HepG2 (cell line): ENCODE measurements around the gene GDAP1L1. TPM values are rescaled to one million over a fixed set of nuclear protein-coding genes. Genes with fewer than 3 reads are reported as not detected.

Experiments
- ATAC-seq: fragments of 200-7000 bp; cut with Tn5 transposase; 3 replicates; pipeline ENCODE4 v1.9.1; 2020; ENCODE audit warnings: mild to moderate bottlenecking, moderate library complexity
- BruUV-seq: library from RNA; stranded (reverse); fragments of 400-500 nt; replicated peaks from 2 replicates; lab custom pipeline; 2021; lab: Mats Ljungman, UMichigan
- CTCF ChIA-PET: fragments of 300-600 bp; formaldehyde crosslinking; extraction: SDS; loops from one replicate; lab custom pipeline; 2021; ENCODE audit warnings: low total read pairs, inconsistent platforms, low intra/inter-chr PET ratio; lab: Yijun Ruan, JAX
- POLR2A ChIA-PET: fragments of 350-600 bp; sonication (Branson Sonifier 250); formaldehyde crosslinking; loops from one replicate; lab custom pipeline; 2020; ENCODE audit warnings: antibody characterized with exemption, inconsistent platforms; lab: Yijun Ruan, JAX
- DNase-seq: peaks from one replicate; pipeline ENCODE4 v3.0.0-alpha.2; 2015; ENCODE audit warnings: low spot score
- FAIRE-seq: peaks from 3 replicates; lab custom pipeline; 2011; peaks lifted over from hg19 to GRCh38; lab: Jason Lieb, UNC
- H2AFZ ChIP-seq: one replicate; pipeline ENCODE4 v1.6.1; 2011; ENCODE audit warnings: low read length, inconsistent platforms
- H3K27ac ChIP-seq: fragments of 300-600 bp; 3 replicates; pipeline ENCODE4 v1.8.0; 2011; ENCODE audit warnings: mixed run types, mild to moderate bottlenecking, mixed read lengths, low read length, inconsistent platforms; ENCODE audit not compliant: insufficient read depth; ENCODE audit errors: extremely low read length
- H3K27me3 ChIP-seq, 2 experiments: fragments of 200-600 bp in 1 of 2; 2 replicates in 1 of 2; 3 replicates in 1 of 2; pipeline versions ENCODE4 v1.6.0 to v1.8.0; 2011; ENCODE audit warnings: low read length in 2 of 2, mild to moderate bottlenecking in 2 of 2, moderate library complexity in 2 of 2, inconsistent platforms in 1 of 2; ENCODE audit not compliant: insufficient read depth in 2 of 2, control insufficient read depth in 1 of 2
- H3K36me3 ChIP-seq, 2 experiments: fragments of 200-600 bp in 1 of 2; replicated peaks in 1 of 2; 2 replicates in 1 of 2; 3 replicates in 1 of 2; pipeline versions ENCODE4 v1.5.1 to v1.8.0; 2011; ENCODE audit warnings: low read length in 2 of 2, inconsistent platforms in 1 of 2; ENCODE audit not compliant: insufficient read depth in 2 of 2, control insufficient read depth in 1 of 2
- H3K4me1 ChIP-seq: 2 replicates; pipeline ENCODE4 v1.5.1; 2012; ENCODE audit warnings: low read length, inconsistent platforms; ENCODE audit not compliant: insufficient read depth
- H3K4me2 ChIP-seq: 2 replicates; pipeline ENCODE4 v1.6.0; 2011; ENCODE audit warnings: low read depth, low read length, inconsistent platforms
- H3K4me3 ChIP-seq, 3 experiments: fragments of 200-600 bp in 1 of 3; sonication (generic), shearing (Covaris generic) in 1 of 3; replicated peaks in 1 of 3; 2 replicates each; pipeline ENCODE4 v1.5.1; 2011 to 2016; ENCODE audit warnings: low read length in 3 of 3, inconsistent platforms in 2 of 3, low read depth in 2 of 3, mild to moderate bottlenecking in 2 of 3, control low read depth in 1 of 3, mixed read lengths in 1 of 3; ENCODE audit not compliant: insufficient read depth in 1 of 3
- H3K79me2 ChIP-seq: one replicate; pipeline ENCODE4 v1.6.1; 2011; ENCODE audit warnings: low read length, inconsistent platforms; ENCODE audit not compliant: insufficient read depth
- H3K9ac ChIP-seq: 2 replicates; pipeline ENCODE4 v1.6.0; 2011; ENCODE audit warnings: mild to moderate bottlenecking, low read depth, low read length, inconsistent platforms; ENCODE audit not compliant: insufficient read depth
- H3K9me3 ChIP-seq: 2 replicates; pipeline ENCODE4 v1.5.1; 2012; ENCODE audit warnings: mild to moderate bottlenecking, low read length
- H4K20me1 ChIP-seq: 2 replicates; pipeline ENCODE4 v1.6.0; 2011; ENCODE audit warnings: inconsistent platforms, mild to moderate bottlenecking, low read length, moderate library complexity; ENCODE audit not compliant: insufficient read depth
- ATF4 ChIP-seq, 2 experiments: fragments of 450-650 bp in 1 of 2; sonication (generic) in 1 of 2; formaldehyde crosslinking; IDR thresholded peaks; 2 replicates each; pipeline versions ENCODE4 v1.5.0 to v1.8.0; 2020 to 2022; ENCODE audit warnings: mild to moderate bottlenecking in 1 of 2, missing genetic modification reagents in 1 of 2
- CEBPB ChIP-seq: IDR thresholded peaks from 2 replicates; pipeline ENCODE4 v1.6.1; 2011; ENCODE audit warnings: low read depth, low read length, improper control_type of control experiment, borderline replicate concordance
- CEBPG ChIP-seq: IDR thresholded peaks from 2 replicates; pipeline ENCODE4 v1.6.1; 2016
- FOSL2 ChIP-seq: sonication (generic); formaldehyde crosslinking; IDR thresholded peaks from 2 replicates; pipeline ENCODE4 v1.4.0; 2020; ENCODE audit warnings: missing genetic modification reagents
- GATAD2A ChIP-seq: IDR thresholded peaks from 2 replicates; pipeline ENCODE4 v1.6.1; 2016
- NFRKB ChIP-seq: fragments of 450-650 bp; IDR thresholded peaks from 2 replicates; pipeline ENCODE4 v1.6.1; 2017
- RFXANK ChIP-seq: IDR thresholded peaks from 2 replicates; pipeline ENCODE4 v1.6.1; 2016
- THAP11 ChIP-seq: IDR thresholded peaks from 2 replicates; pipeline ENCODE4 v1.6.1; 2016; ENCODE audit warnings: missing biosample characterization, missing genetic modification reagents
- ZNF407 ChIP-seq: sonication (generic); formaldehyde crosslinking; IDR thresholded peaks from one replicate; pipeline ENCODE4 v1.5.1; 2020; ENCODE audit warnings: mild to moderate bottlenecking, missing genetic modification reagents; ENCODE audit errors: not compliant biosample characterization
- WGBS: methylation state at CpG from one replicate; pipeline ENCODE4 v1.1.6; 2017; ENCODE audit warnings: low lambda C conversion rate; 5-methylcytosine and 5-hydroxymethylcytosine counted together
- in situ Hi-C: cut with HindIII; loops from 2 replicates; pipeline ENCODE4 v1.10.0; 2017; ENCODE audit warnings: low pct_unique_long_range_greater_than_20kb; ENCODE audit not compliant: extremely low pct_ligation_motif_present
- intact Hi-C: fragments of 100-400 bp; cut with micrococcal nuclease; formaldehyde crosslinking; loops from one replicate; pipeline ENCODE4 v1.10.0; 2022; ENCODE audit not compliant: unreplicated experiment
- polyA plus RNA-seq, 8 experiments: library from polyadenylated mRNA; depleted of rRNA in 3 of 8; stranded (reverse) in 7 of 8; unstranded in 1 of 8; fragments of >200 nt; fragmentation: Illumina TruSeq in 4 of 8; extraction: Trizol in 4 of 8; gene quantifications; 2 replicates each; pipeline versions ENCODE4 v1.2.1 to v1.2.3, GENCODE V29; 2011 to 2016; ENCODE audit warnings: low read depth in 4 of 8, missing spikeins in 1 of 8, mixed read lengths in 1 of 8; ENCODE audit not compliant: insufficient read depth in 1 of 8
- total RNA-seq, 5 experiments: library from RNA; depleted of rRNA; stranded (reverse); fragments of >200 nt; fragmentation: Illumina TruSeq; extraction: Trizol; gene quantifications; 2 replicates each; pipeline ENCODE4 v1.2.3, GENCODE V29; 2016; ENCODE audit warnings: low read depth in 1 of 5

GDAP1L1 gene
- total and polyA plus RNA-seq, 2 of the 13 experiments (the other 11 are each of a cell fraction or from before 2014, with no cell fraction given): 0.04 TPM; not detected in 1

GRCh38 chr20:44233436-44234016, 13.6 kb upstream of the GDAP1L1 start (continued):
- TF ChIP-seq ZNF407 (CRISPR knock-in tag): no peak

- FAIRE-seq (no peak), DNase-seq (no peak), ATAC-seq (no peak)
- H3K4me2 ChIP-seq: no peak overlapping the region
- H3K4me3 ChIP-seq: no peak overlapping the region
- no peaks in the 10 kb centered on the region for H3K36me3 ChIP-seq
- TF ChIP-seq THAP11 (0 out of 2 replicates have a peak, but pooled peaks have one; percentile 33), CEBPB (peak; percentile 68; the same call in 1 of the 2 replicates), ATF4 (CRISPR knock-in tag; IDR thresholded peaks at IDR 0.05) (peak in 1 of 2 experiments; percentile 97; a peak in 2 of 4 replicates), CEBPG (CRISPR knock-in tag) (peak; percentile 77), RFXANK (CRISPR knock-in tag) (no peak), FOSL2 (CRISPR knock-in tag) (0 out of 2 replicates have a peak, but pooled peaks have one; percentile 7), NFRKB (no peak), GATAD2A (0 out of 2 replicates have a peak, but pooled peaks have one; percentile 17)
- no TSS peak for BruUV-seq
- POLR2A ChIA-PET: interaction anchor here (0.7 to 0.9 kb wide), 2 partner anchors 67 to 158 kb away, joined by 3 to 4 read pairs; no protein-coding TSS in a partner anchor
- no peak overlapping the region for H3K9ac ChIP-seq
- H3K27me3 ChIP-seq: peaks cover 0 to 3% of the 10 kb centered on the region in 2 experiments; a peak in 2 of 5 replicates
- in situ Hi-C loops: no loop called here
- no peaks in the 10 kb centered on the region for H3K9me3 ChIP-seq
- WGBS: 68% methylated on average over 14 of the region's 14 CpGs
- CTCF ChIA-PET: no interaction called here
- H4K20me1 ChIP-seq: no peaks in the 10 kb centered on the region
- intact Hi-C loops: no loop called here
- H3K27ac ChIP-seq: no peak overlapping the region
- H3K79me2 ChIP-seq: no peaks in the 10 kb centered on the region
- no peak overlapping the region for H2AFZ ChIP-seq
- H3K4me1 ChIP-seq: peaks cover 15% of the 10 kb centered on the region
Measured at GRCh38 chr20:44234566-44235317, 12.4 kb upstream of the GDAP1L1 start.
